ENCODE data around the gene CIB1.

CIB1 gene

GRCh38 chr15:90213818-90214204 lies 19.9 kb downstream of the CIB1 start:
- no peak for DNase-seq

- DNase-seq = no peak
These were observed 20.5 kb downstream of the CIB1 start for GRCh38 chr15:90213122-90213817.

DNA sequence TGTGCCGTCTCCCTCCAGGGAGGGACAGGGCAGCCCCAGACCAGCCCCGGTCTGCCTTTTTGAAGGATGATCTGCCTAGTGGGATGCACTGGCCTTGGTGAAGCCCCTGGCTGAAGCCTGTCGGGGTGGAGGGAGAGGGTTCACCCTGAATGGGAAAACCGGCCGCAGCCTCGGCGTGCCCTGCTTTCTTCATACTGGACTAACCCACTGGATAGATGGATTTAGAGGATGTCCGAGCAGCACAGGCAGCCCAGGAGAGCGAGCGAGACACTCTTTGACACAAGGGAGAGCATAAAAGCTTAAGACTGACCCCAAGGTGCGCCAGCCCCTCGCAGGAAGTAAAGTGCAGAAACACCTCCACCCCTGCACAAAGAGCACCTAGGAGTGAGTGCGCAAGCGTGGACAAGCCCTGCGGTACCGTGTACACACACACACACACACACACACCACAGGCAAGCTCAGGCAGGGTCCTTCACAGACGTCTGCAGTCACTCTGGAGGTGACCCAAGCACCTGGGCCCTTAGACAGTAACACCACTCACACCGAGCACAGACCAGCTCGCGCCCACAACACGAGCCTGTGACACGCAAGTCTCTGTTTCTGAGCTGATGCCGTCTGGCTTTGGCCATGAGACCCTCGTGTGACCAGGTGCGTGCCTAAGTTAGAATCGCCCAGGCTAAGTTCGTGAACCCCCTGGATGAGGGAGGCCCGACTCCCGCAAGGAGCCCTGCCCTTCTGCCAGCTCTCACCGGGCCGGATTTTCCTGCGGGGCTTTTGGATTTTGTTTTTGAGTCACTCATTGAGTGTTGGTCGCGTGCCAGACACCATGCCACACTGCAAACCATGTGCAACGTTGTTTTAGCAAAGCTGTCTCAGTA lies 21.3 kb downstream of the CIB1 start:
- no peak for DNase-seq

DNA sequence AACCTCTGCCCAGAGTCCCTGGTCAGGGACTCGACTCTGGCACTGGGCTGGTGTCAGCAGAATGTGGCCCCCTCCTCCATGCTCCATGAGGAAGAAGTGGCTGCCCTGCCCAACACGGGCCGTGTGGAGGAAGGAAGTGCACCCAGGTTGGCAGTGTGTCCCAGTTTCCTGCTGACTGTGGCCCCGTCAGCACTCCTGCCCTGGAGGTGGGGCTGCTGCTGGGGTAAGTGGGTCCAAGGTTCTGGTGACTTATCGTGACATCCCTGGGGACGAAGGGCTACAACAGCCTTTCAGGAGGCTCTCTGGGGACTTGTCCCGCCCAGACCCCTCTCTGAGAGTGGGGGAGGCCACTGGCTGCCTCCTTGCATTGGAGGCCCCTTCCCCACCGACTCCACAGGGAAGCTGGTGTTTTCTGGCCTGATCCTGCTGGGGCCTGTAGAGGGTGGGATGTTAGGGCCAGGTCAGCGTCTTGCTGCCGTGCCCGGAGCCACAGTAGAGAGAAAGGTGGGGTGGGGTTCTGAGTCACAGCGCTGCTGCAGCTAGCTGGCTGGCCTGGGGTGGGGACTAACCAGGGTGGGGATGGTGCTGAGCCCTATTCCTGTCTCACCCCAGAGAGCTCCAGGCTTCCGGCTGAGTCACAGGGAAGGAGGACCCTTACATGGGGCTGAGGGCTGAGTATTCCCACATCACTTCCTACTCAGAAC lies 22.1 kb downstream of the CIB1 start:
- no peak for DNase-seq

DNA sequence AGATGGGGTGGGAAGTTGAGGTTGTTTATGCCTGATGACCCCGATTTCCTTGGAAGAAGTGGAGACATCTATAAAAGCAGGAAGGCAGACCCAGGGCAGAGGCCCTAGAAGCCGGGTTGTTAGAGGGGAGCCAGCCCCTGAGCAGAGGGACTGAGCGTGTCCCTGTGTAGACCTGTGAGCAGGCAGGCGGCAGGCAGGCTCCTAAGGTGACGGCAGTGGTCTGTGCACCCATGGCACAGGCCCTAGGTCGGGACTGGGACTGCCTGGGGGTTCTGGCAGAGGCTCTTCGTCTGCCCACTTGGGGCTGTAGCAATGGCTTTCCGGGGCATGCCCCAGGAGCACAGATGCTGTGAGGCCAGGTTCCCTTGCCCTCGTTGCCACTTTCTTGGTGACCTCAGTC lies 22.7 kb downstream of the CIB1 start:
- DNase-seq = no peak

- DNase-seq = no peak
These were observed 23.1 kb downstream of the CIB1 start for GRCh38 chr15:90210593-90210992.

DNA sequence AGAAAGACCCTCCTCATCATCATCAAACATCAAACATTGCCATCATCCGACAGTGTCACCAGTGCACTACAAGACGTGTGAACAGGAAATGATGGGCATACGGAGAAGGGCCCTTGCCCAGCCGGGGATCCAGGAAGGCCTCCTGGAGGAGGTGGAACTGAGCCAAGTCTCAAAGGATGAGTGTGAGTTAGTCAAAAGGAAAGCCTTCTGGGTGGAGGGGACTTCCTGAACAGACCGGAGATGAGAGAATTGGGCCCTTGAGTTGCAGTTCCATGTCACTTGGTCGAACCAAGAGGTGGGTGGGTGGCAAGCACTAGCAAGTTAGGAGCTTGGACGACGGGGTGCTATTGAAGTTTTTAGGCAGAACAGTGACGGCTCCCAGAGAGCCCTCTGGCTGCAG lies 24.1 kb downstream of the CIB1 start:
- DNase-seq = no peak

DNA sequence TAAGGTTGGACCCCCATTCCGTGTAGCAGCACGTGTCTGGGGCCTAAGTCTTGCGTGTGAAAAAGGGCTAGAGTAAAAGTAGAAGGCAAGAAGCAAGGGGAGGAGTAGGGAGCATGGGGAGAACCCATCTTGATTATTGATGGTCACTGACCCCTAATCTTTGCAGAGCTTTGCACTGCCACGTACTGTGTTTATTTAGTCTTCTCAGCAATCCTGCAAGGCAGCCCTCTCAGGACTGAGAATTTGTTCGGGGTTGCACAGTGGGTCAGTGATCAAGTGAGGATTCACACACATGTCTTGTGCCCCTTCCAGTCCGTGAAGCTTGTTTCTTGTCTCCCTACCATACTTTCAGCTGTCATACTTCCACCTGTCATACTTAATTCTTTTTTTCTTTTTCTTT lies 25.4 kb downstream of the CIB1 start:
- no peak for DNase-seq

GRCh38 chr15:90207252-90207651 lies 26.5 kb downstream of the CIB1 start:
- no peak for DNase-seq

DNA sequence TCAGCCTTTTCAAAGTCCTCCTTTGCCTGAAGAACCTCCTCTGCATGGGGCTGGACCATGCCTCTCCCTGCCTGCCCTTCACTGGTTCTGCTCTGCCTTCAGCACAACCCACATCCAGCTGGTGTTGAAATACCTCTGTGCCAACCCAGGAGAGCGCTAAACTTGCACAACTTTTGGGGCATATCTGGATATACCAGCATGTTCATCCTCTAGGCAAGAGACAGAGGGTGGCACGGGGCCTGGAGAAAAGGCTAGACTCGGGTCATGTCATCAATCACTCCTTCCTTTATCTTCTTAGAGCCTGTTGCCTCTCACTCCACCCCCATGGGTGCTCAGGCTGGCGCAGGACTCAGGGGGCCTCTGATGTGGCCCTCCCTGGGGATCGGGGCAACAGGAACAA lies 27.9 kb downstream of the CIB1 start:
- no peak for DNase-seq

DNA sequence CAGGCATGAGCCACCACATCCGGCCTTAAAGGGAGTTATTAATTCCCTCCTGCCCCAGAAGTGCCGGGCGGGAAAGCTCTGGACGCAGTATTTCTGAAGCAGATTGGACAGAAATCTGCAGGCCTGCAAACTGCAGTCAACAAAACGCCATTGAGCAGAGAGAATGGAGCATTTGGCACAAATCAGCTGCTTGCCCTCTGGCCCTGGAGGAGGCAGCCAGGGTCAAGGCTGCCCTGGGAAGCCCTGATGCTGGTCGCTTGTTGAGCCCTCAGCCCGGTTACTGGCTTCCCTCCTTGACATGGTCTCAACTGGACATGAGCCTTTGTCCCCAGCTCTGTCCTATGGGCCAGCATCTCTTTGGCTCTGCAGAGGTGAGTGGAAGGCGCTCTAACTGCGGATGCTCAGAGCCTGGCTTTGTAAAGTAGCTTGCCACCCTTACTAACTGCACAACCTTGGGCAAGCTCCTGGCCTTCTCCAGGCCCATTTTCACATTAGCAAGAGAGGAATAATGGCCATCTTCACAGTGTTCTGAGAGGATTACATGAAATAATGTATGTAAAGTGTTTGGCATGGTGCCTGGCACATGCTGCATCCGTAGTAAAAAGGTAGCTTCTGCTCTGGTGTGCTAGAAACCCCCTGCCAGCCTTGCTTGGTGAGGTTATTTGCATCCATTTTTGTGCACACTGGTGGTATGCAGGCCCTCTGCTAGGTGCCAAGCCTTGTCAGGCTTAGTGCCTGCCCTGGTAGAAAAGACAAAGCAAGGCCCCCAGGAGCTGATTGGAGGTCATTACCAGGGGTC lies 28.5 kb downstream of the CIB1 start:
- DNase-seq = no peak

GRCh38 chr15:90203922-90204321 lies 29.8 kb downstream of the CIB1 start:
- no peak for DNase-seq

DNA sequence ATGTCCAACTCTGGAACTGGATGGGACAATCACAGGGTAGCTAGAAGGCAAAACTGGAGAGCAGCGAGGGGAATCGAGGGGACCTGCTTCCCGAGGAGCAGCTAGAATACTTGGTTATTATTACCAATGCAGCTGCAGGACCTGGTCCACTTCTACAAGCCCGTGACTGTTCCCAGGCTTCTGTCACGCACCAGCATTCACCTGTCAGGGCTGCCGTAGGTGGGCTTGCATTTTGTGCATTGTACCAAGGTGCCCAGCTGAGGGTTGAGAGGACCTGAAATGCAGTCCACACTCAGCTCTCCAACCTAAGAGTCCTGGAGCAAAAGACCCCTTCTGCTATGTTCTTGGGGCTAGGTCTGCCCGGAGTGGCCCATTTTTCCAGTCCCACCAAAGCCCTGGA lies 30.3 kb downstream of the CIB1 start:
- no peak for DNase-seq

- no peak for DNase-seq
These were observed 30.8 kb downstream of the CIB1 start for GRCh38 chr15:90202929-90203328.

GRCh38 chr15:90201944-90202375 lies 31.8 kb downstream of the CIB1 start:
- DNase-seq = no peak

DNA sequence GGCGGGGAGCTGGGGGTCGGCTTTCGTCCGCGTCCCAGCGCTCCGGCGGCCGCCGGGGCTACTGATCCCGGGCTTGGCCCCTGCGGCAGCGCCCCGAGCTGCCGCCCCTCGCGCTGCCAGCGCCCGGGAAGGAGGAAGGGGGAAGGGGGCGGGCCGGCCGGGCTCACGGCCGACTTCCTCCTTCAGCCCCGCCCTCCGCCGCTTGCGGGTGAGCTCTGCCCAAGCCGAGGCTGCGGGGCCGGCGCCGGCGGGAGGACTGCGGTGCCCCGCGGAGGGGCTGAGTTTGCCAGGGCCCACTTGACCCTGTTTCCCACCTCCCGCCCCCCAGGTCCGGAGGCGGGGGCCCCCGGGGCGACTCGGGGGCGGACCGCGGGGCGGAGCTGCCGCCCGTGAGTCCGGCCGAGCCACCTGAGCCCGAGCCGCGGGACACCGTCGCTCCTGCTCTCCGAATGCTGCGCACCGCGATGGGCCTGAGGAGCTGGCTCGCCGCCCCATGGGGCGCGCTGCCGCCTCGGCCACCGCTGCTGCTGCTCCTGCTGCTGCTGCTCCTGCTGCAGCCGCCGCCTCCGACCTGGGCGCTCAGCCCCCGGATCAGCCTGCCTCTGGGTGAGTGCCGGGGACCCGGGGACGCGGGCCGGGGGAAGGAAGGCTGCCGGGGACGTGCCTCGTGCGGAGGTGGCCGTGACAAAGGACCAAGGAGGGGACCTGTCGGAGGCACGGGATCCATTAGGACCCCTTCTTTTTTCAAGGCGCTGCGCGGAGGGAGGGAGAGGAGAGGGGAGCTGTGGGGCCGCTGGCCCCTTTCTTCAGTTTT lies 32.4 kb downstream of the CIB1 start, which contains the start of gene SEMA4B:
TSS of gene SEMA4B (plus strand) at position 201 of the 814 bp plus-strand sequence. CDS start at position 450, 249 bp downstream.
- peak; percentile 67 for DNase-seq

GRCh38 chr15:90200534-90201129 lies 33.1 kb downstream of the CIB1 start:
- no peak for DNase-seq

DNA sequence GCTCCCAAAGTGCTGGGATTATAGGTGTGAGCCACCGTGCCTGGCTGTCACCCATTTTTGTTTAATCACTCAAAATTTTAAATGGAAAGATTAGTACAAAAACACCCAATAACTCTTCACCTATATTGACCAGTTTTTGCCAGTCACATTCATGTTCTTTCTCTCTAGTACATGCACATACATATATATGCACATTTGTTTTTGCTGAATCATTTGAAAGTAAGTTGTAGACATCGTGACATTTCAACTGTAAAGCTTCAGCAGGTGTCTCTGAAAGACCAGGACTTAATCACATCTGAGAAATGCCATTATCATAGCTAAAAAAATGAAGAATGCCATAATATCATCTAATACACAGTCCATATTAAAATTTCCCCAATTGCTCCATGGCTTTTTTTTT lies 39.1 kb downstream of the CIB1 start:
- no peak for DNase-seq

- DNase-seq = no peak
These were observed 40.6 kb downstream of the CIB1 start for GRCh38 chr15:90192961-90193786.

- DNase-seq = peak; percentile 9
These were observed 41.8 kb downstream of the CIB1 start for GRCh38 chr15:90191794-90192509.
